WTC11 (cell line): ENCODE results near the gene FHOD3.

Experiments used
- ATF1 ChIP-seq: sonication (generic); formaldehyde crosslinking; IDR thresholded peaks from 2 replicates; pipeline ENCODE4 v1.8.1; 2023; ENCODE audit warnings: mild to moderate bottlenecking, moderate library complexity, missing genetic modification reagents
- CREB1 ChIP-seq: sonication (generic); formaldehyde crosslinking; IDR thresholded peaks from 2 replicates; pipeline ENCODE4 v1.8.0; 2023; ENCODE audit warnings: mild to moderate bottlenecking, missing genetic modification reagents
- ZBTB43 ChIP-seq: sonication (generic); formaldehyde crosslinking; IDR thresholded peaks from 2 replicates; pipeline ENCODE4 v1.8.1; 2023; ENCODE audit warnings: mild to moderate bottlenecking, missing genetic modification reagents
- TF ChIP-seq, protein P1 (sequence below): fragments of 250-450 bp; sonication (Bioruptor Pico); conservative IDR thresholded peaks from 2 replicates; pipeline ENCODE4 v1.9.0; 2021; ENCODE audit warnings: mild to moderate bottlenecking
- TF ChIP-seq, protein P2 (sequence below): sonication (generic); formaldehyde crosslinking; IDR thresholded peaks from 2 replicates; pipeline ENCODE4 v1.8.1; 2022; ENCODE audit warnings: low read depth, missing genetic modification reagents, borderline replicate concordance

GRCh38 chr18:36255072-36255698 lies 42.3 kb upstream of the FHOD3 start:
- TF ChIP-seq, protein P1, sequence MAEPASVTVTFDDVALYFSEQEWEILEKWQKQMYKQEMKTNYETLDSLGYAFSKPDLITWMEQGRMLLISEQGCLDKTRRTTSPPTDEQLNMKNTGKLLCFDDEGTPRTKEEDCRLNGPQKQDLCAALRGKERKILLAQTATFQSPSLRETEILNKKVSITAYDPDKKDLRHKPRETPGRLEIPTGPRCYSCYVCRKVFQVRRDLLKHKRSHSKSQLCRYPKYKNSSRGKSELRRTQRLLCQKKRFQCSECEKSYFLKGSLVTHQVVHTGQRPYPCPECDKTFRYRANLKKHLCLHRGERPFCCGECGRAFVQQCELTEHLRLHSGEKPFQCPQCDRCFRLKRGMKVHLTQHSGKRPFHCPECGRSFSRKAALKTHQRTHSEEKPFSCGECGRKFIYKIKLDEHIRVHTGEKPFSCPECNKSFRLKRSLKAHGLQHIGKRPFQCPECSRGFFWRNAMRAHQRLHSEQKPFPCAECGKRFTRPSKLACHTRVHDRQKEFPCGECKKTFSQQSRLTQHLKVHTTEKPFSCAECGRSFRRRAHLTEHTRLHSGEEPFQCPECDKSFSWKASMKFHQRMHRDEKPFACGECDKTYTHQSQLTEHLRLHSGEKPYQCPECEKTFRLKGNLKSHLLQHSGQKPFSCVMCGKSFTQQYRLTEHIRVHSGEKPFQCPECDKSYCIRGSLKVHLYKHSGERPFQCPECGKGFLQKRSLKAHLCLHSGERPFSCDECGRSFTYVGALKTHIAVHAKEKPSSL (CRISPR knock-in tag) = no peak
- TF ChIP-seq CREB1 (no peak), ATF1 (no peak), ZBTB43 (CRISPR knock-in tag) (no peak)
- TF ChIP-seq, protein P2, sequence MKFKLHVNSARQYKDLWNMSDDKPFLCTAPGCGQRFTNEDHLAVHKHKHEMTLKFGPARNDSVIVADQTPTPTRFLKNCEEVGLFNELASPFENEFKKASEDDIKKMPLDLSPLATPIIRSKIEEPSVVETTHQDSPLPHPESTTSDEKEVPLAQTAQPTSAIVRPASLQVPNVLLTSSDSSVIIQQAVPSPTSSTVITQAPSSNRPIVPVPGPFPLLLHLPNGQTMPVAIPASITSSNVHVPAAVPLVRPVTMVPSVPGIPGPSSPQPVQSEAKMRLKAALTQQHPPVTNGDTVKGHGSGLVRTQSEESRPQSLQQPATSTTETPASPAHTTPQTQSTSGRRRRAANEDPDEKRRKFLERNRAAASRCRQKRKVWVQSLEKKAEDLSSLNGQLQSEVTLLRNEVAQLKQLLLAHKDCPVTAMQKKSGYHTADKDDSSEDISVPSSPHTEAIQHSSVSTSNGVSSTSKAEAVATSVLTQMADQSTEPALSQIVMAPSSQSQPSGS = no peak
